Measurements from ENCODE around the gene GCG.

The GCG gene

DNA sequence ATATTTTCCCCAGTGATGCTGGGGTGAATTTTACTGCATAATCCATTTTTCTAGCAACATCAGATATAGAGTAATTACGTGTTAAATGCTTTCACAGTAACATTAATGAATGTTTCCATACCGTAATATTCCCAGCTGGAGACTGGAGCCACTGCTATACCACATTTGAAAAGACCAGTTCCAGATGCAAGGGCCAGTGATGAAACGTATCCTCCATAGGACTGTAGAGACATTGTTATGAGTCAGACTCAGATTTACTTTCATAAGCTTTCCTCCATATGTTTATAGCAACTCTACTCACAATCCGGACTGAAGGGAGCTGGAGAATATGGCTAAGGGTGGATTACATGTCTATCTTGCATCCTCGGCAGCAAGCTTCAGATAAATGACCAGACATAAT is 22.7 kb upstream of the GCG start:
- DNase-seq (ENCODE audit: extremely low spot score) = no peak
- ChIA-PET CTCF (no interaction called here), POLR2A (no interaction called here)
- TF ChIP-seq HDGF (IDR thresholded peaks at IDR 0.05; ENCODE audit: borderline replicate concordance) = no peak
- no peak for TF ChIP-seq CTBP1 (IDR thresholded peaks at IDR 0.05; ENCODE audit: borderline replicate concordance)
- no peak for TF ChIP-seq ELF4 (IDR thresholded peaks at IDR 0.05)
- TF ChIP-seq FOXM1 (IDR thresholded peaks at IDR 0.05; ENCODE audit: borderline replicate concordance) = no peak
- TF ChIP-seq L3MBTL2 (conservative IDR thresholded peaks at IDR 0.05) = no peak
- TF ChIP-seq, protein P1, sequence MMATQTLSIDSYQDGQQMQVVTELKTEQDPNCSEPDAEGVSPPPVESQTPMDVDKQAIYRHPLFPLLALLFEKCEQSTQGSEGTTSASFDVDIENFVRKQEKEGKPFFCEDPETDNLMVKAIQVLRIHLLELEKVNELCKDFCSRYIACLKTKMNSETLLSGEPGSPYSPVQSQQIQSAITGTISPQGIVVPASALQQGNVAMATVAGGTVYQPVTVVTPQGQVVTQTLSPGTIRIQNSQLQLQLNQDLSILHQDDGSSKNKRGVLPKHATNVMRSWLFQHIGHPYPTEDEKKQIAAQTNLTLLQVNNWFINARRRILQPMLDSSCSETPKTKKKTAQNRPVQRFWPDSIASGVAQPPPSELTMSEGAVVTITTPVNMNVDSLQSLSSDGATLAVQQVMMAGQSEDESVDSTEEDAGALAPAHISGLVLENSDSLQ (IDR thresholded peaks at IDR 0.05) = no peak
- no peak for TF ChIP-seq TARDBP (IDR thresholded peaks at IDR 0.05)
- TF ChIP-seq FOXA1 (IDR thresholded peaks at IDR 0.05) = no peak
- TF ChIP-seq SP1 (IDR thresholded peaks at IDR 0.05) = no peak

DNA sequence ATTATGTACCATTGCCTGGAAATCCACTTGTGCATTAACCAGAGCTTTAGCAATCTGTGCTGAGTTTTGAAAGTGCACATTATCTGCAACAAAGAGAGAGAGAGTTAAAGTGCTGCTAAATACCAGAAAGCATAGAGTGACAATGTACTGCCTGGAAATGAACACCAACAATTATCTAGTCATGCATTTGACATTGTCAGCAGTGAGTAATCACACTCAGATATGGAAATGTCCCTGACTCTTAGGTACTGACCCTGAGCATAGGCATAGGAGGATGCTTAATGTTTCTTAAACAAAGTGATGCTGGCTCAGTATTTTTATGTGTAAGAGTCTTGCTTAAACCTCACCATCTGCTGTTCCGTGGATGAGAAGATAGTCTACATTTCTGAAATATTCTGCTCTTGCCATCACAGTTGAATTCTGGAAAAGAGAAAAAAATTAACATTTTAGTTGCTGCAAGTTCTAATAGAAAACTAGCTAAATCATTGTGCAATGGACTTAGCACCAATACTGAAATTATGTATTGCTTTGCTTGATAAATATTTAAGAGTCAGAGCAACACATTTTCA is 20.8 kb upstream of the GCG start:
- no peak for TF ChIP-seq ARNT (IDR thresholded peaks at IDR 0.05)
- TF ChIP-seq ELF4 (IDR thresholded peaks at IDR 0.05) = no peak
- TF ChIP-seq LEF1 (IDR thresholded peaks at IDR 0.05; ENCODE audit: borderline replicate concordance) = no peak
- TF ChIP-seq TARDBP (IDR thresholded peaks at IDR 0.05) = no peak
- no peak for TF ChIP-seq NFRKB (IDR thresholded peaks at IDR 0.05)
- no peak for TF ChIP-seq SP1 (IDR thresholded peaks at IDR 0.05)
- TF ChIP-seq BHLHE40 (IDR thresholded peaks at IDR 0.05; ENCODE audit: borderline replicate concordance) = no peak
- no peak for DNase-seq (ENCODE audit: extremely low spot score)
- ChIA-PET POLR2A (no interaction called here), CTCF (no interaction called here)

DNA sequence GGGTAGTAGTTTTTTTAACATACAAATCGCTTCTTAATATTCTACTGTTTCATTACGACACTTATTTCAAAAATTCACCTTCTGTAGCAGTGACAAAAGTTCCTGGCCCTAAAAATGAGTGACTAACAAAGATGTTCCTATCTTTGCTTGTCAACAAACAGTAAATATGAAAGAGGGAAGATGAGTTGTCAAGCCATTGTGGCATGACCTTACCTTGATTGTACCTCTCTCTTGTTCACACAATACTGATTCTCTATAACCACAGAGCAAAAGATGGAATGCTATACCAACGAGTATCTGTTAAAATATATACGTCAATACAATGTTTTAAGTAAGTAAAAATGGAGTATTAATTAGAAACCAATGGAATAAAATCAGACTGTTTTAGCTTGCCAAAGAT is 14.7 kb upstream of the GCG start:
- POLR2A ChIA-PET = no interaction called here
- no peak for DNase-seq (ENCODE audit: extremely low spot score)
- CTCF ChIA-PET = no interaction called here
- TF ChIP-seq BHLHE40 (IDR thresholded peaks at IDR 0.05; ENCODE audit: borderline replicate concordance) = no peak
- TF ChIP-seq HDGF (IDR thresholded peaks at IDR 0.05; ENCODE audit: borderline replicate concordance) = no peak
- no peak for TF ChIP-seq L3MBTL2 (conservative IDR thresholded peaks at IDR 0.05)
- TF ChIP-seq SUZ12 (IDR thresholded peaks at IDR 0.05) = no peak
- no peak for TF ChIP-seq NFRKB (IDR thresholded peaks at IDR 0.05)
- no peak for TF ChIP-seq FOXK2 (IDR thresholded peaks at IDR 0.05)
- no peak for TF ChIP-seq FOXM1 (IDR thresholded peaks at IDR 0.05; ENCODE audit: borderline replicate concordance)
- TF ChIP-seq ZNF384 (IDR thresholded peaks at IDR 0.05) = no peak
- TF ChIP-seq ARNT (IDR thresholded peaks at IDR 0.05) = no peak
- TF ChIP-seq LEF1 (IDR thresholded peaks at IDR 0.05; ENCODE audit: borderline replicate concordance) = no peak
- no peak for TF ChIP-seq ELF4 (IDR thresholded peaks at IDR 0.05)
- no peak for TF ChIP-seq CTBP1 (IDR thresholded peaks at IDR 0.05; ENCODE audit: borderline replicate concordance)
- no peak for TF ChIP-seq SP1 (IDR thresholded peaks at IDR 0.05)
- no peak for TF ChIP-seq TARDBP (IDR thresholded peaks at IDR 0.05)
- TF ChIP-seq FOXA1 (IDR thresholded peaks at IDR 0.05) = no peak
- TF ChIP-seq, protein P1 (IDR thresholded peaks at IDR 0.05) = no peak

DNA sequence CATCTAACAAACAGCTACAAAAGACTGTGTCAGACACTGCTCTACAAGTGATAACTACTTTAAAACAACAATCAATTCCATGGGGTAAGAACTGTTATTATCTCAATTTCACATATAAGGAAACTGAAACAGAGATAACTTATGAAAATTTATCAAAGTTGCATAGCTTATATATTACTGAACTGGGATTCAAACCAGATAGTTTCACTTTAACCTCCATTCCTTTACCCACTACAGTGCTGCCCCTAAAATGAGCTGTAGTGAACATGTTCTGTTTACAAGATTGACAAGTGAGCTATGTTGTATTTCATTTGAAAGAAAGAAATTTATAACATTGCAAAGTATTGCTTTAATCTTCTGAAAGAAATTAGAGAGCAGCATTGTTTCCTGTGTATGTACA is 14.1 kb upstream of the GCG start:
- POLR2A ChIA-PET = no interaction called here
- TF ChIP-seq SP1 (IDR thresholded peaks at IDR 0.05) (no peak), FOXK2 (IDR thresholded peaks at IDR 0.05) (no peak), HDGF (IDR thresholded peaks at IDR 0.05; ENCODE audit: borderline replicate concordance) (no peak), CTBP1 (IDR thresholded peaks at IDR 0.05; ENCODE audit: borderline replicate concordance) (no peak), LEF1 (IDR thresholded peaks at IDR 0.05; ENCODE audit: borderline replicate concordance) (no peak), BHLHE40 (IDR thresholded peaks at IDR 0.05; ENCODE audit: borderline replicate concordance) (no peak), FOXA1 (IDR thresholded peaks at IDR 0.05) (no peak)
- CTCF ChIA-PET = no interaction called here

DNA sequence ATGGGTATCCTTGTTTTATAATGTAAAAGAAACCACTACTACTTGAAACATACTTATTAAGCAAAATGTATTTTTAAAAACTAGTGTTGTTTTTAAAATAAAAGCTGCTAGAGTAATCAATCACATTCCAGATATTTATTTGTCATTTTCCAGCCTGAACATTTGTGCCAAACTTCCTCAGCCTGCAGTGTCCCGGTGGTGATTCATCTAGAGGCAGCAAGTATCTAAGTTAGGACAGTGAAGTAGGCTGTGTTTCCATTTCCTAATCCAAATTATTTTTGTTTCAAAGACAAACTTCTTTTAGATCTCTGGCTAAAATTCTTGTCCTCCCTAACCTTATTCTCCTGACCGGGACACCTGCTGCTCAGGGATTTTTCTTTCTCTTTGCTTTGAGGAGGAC is 12.8 kb upstream of the GCG start:
- POLR2A ChIA-PET = no interaction called here
- no peak for TF ChIP-seq CTBP1 (IDR thresholded peaks at IDR 0.05; ENCODE audit: borderline replicate concordance)
- CTCF ChIA-PET = no interaction called here
- no peak for DNase-seq (ENCODE audit: extremely low spot score)

More for the DNA sequence above, 14.1 kb upstream of the GCG start:
- no peak for DNase-seq (ENCODE audit: extremely low spot score)

DNA sequence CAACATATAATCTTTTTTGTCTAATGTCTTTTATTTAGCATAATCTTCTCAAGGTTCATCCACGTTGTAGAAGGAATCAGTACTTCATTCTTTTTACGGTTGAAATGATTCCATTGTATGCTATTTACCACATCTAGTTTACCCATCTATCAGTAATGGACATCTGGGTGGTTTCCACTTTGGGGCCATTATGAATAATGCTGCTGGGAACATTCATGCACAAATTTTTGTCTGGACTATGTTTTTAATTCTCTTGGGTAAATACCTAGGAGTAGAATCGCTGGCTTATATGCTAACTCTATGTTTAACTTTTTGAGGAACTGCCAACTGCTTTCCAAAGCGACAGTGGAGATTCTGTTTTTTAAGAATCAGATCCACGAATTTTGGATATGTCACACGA is 7.4 kb upstream of the GCG start:
- POLR2A ChIA-PET = no interaction called here

More for the DNA sequence above, 7.4 kb upstream of the GCG start:
- CTCF ChIA-PET = no interaction called here
- TF ChIP-seq ARNT (IDR thresholded peaks at IDR 0.05) = no peak
- no peak for TF ChIP-seq HDGF (IDR thresholded peaks at IDR 0.05; ENCODE audit: borderline replicate concordance)
- no peak for TF ChIP-seq FOXA1 (IDR thresholded peaks at IDR 0.05)
- no peak for TF ChIP-seq L3MBTL2 (conservative IDR thresholded peaks at IDR 0.05)
- no peak for TF ChIP-seq TARDBP (IDR thresholded peaks at IDR 0.05)
- TF ChIP-seq ZNF384 (IDR thresholded peaks at IDR 0.05) = no peak
- TF ChIP-seq SUZ12 (IDR thresholded peaks at IDR 0.05) = no peak
- no peak for TF ChIP-seq CTBP1 (IDR thresholded peaks at IDR 0.05; ENCODE audit: borderline replicate concordance)
- no peak for TF ChIP-seq FOXK2 (IDR thresholded peaks at IDR 0.05)
- TF ChIP-seq NFRKB (IDR thresholded peaks at IDR 0.05) = no peak
- no peak for TF ChIP-seq ELF4 (IDR thresholded peaks at IDR 0.05)
- TF ChIP-seq, protein P1 (IDR thresholded peaks at IDR 0.05) = no peak
- TF ChIP-seq SP1 (IDR thresholded peaks at IDR 0.05) = no peak
- no peak for TF ChIP-seq LEF1 (IDR thresholded peaks at IDR 0.05; ENCODE audit: borderline replicate concordance)
- TF ChIP-seq FOXM1 (IDR thresholded peaks at IDR 0.05; ENCODE audit: borderline replicate concordance) = no peak
- TF ChIP-seq BHLHE40 (IDR thresholded peaks at IDR 0.05; ENCODE audit: borderline replicate concordance) = no peak
- DNase-seq (ENCODE audit: extremely low spot score) = no peak

Data from HEK293T (cell line).